CD14-positive monocyte (primary cell): ENCODE data around the gene SEC22A. TPM values are rescaled to one million over a fixed set of nuclear protein-coding genes. Genes with fewer than 3 reads are reported as not detected.

Experiments
- DNase-seq, 3 donors: peaks; one replicate each; pipeline ENCODE4 v3.0.0-alpha.2; 2011 to 2022
- H2AFZ ChIP-seq: 2 replicates; pipeline ENCODE4 v1.6.0; 2012; ENCODE audit warnings: mild to moderate bottlenecking, low read depth, low read length, inconsistent platforms; ENCODE audit not compliant: insufficient read depth, poor library complexity, severe bottlenecking
- H3K27ac ChIP-seq, 2 donors: 1 replicate in 1 of 2; 2 replicates in 1 of 2; pipeline ENCODE4 v1.5.1; 2012 to 2013; ENCODE audit warnings: low read length in 2 of 2, control low read depth in 1 of 2, inconsistent platforms in 1 of 2, low read depth in 1 of 2, mild to moderate bottlenecking in 1 of 2
- H3K27me3 ChIP-seq, 2 donors: one replicate each; pipeline versions ENCODE4 v1.6.0 to v1.6.1; 2011 to 2013; ENCODE audit warnings: low read length in 2 of 2; ENCODE audit not compliant: control insufficient read depth in 2 of 2, insufficient read depth in 2 of 2
- H3K36me3 ChIP-seq, 2 donors: replicated peaks in 1 of 2; 1 replicate in 1 of 2; 2 replicates in 1 of 2; pipeline versions ENCODE4 v1.5.1 to v1.6.1; 2012 to 2013; ENCODE audit warnings: low read length in 2 of 2, control low read depth in 1 of 2, inconsistent platforms in 1 of 2, mild to moderate bottlenecking in 1 of 2; ENCODE audit not compliant: insufficient read depth in 2 of 2, control insufficient read depth in 1 of 2
- H3K4me1 ChIP-seq, 2 donors: 1 replicate in 1 of 2; 2 replicates in 1 of 2; pipeline versions ENCODE4 v1.5.1 to v1.6.1; 2012 to 2013; ENCODE audit warnings: low read length in 2 of 2, control low read depth in 1 of 2, inconsistent platforms in 1 of 2, mild to moderate bottlenecking in 1 of 2, moderate library complexity in 1 of 2; ENCODE audit not compliant: insufficient read depth in 2 of 2, control insufficient read depth in 1 of 2
- H3K4me2 ChIP-seq: replicated peaks from 2 replicates; pipeline ENCODE3; 2012; ENCODE audit warnings: low read length, moderate library complexity, mild to moderate bottlenecking; ENCODE audit not compliant: poor library complexity, severe bottlenecking; ENCODE audit errors: extremely low read depth
- H3K4me3 ChIP-seq, 3 experiments: fragments of 200-600 bp in 1 of 3; sonication (generic) in 1 of 3; replicated peaks in 1 of 3; 1 replicate in 2 of 3; 2 replicates in 1 of 3; pipeline ENCODE4 v1.5.1; 2011 to 2013; ENCODE audit warnings: low read length in 3 of 3, mild to moderate bottlenecking in 3 of 3, control low read depth in 2 of 3, low read depth in 2 of 3, inconsistent platforms in 1 of 3, moderate library complexity in 1 of 3
- H3K79me2 ChIP-seq: 2 replicates; pipeline ENCODE4 v1.6.0; 2012; ENCODE audit warnings: mild to moderate bottlenecking, control low read depth, inconsistent platforms, low read length, moderate library complexity; ENCODE audit not compliant: insufficient read depth
- H3K9ac ChIP-seq: 2 replicates; pipeline ENCODE4 v1.6.0; 2017; ENCODE audit warnings: low read length, mild to moderate bottlenecking; ENCODE audit not compliant: insufficient read depth, poor library complexity, severe bottlenecking
- H3K9me3 ChIP-seq, 2 donors: replicated peaks in 1 of 2; 1 replicate in 1 of 2; 2 replicates in 1 of 2; pipeline versions ENCODE4 v1.5.1 to v1.6.1; 2012 to 2013; ENCODE audit warnings: low read length in 2 of 2, control low read depth in 1 of 2; ENCODE audit not compliant: control insufficient read depth in 1 of 2, insufficient read depth in 1 of 2
- H4K20me1 ChIP-seq: 2 replicates; pipeline ENCODE4 v1.6.0; 2012; ENCODE audit warnings: mild to moderate bottlenecking, low read length, control low read depth, moderate library complexity; ENCODE audit not compliant: insufficient read depth
- H3K27ac Mint-ChIP-seq, 7 donors: one replicate each; pipeline ENCODE4 v1.8.0; 2020; ENCODE audit warnings: mild to moderate bottlenecking in 7 of 7, mixed read lengths in 7 of 7, moderate library complexity in 6 of 7, inconsistent platforms in 2 of 7
- H3K27me3 Mint-ChIP-seq, 3 donors: one replicate each; pipeline ENCODE4 v1.8.0; 2021 to 2022; ENCODE audit warnings: low read depth in 3 of 3, mild to moderate bottlenecking in 3 of 3, mixed read lengths in 3 of 3, moderate library complexity in 3 of 3, inconsistent platforms in 1 of 3
- H3K36me3 Mint-ChIP-seq, 2 donors: one replicate each; pipeline ENCODE4 v1.8.0; 2020; ENCODE audit warnings: mixed read lengths in 2 of 2, inconsistent platforms in 1 of 2, mild to moderate bottlenecking in 1 of 2
- H3K4me1 Mint-ChIP-seq: one replicate; pipeline ENCODE4 v1.8.0; 2020; ENCODE audit warnings: mild to moderate bottlenecking, mixed read lengths
- H3K4me3 Mint-ChIP-seq, 2 donors: one replicate each; pipeline ENCODE4 v1.8.0; 2020; ENCODE audit warnings: mild to moderate bottlenecking in 2 of 2, mixed read lengths in 2 of 2, moderate library complexity in 1 of 2
- H3K9me3 Mint-ChIP-seq, 7 donors: one replicate each; pipeline ENCODE4 v1.8.0; 2020 to 2022; ENCODE audit warnings: mixed read lengths in 7 of 7, mild to moderate bottlenecking in 6 of 7, moderate library complexity in 6 of 7, inconsistent platforms in 2 of 7
- WGBS: methylation state at CpG from one replicate; pipeline ENCODE4 v1.1.5; 2013; ENCODE audit warnings: missing lambda C conversion rate; ENCODE audit not compliant: insufficient coverage; 5-methylcytosine and 5-hydroxymethylcytosine counted together
- intact Hi-C, 2 donors: fragments of 100-400 bp; cut with micrococcal nuclease; formaldehyde crosslinking; loops; one replicate each; pipeline versions ENCODE4 v1.15.0 to v1.15.1; 2023
- polyA plus RNA-seq, 3 donors: library from polyadenylated mRNA; depleted of rRNA in 1 of 3; unstranded in 2 of 3; stranded (reverse) in 1 of 3; fragments of 300-500 nt in 2 of 3; fragments of >200 nt in 1 of 3; fragmentation: Illumina TruSeq in 2 of 3; gene quantifications; 1 replicate in 2 of 3; 2 replicates in 1 of 3; pipeline ENCODE4 v1.2.3, GENCODE V29; 2012 to 2021
- TF ChIP-seq, protein P1 (sequence below): fragments of 200-600 bp; IDR thresholded peaks from one replicate; pipeline ENCODE4 v1.8.0; 2022; ENCODE audit warnings: antibody characterized with exemption, mild to moderate bottlenecking

The SEC22A gene
- polyA plus RNA-seq, 3 donors = 6.4 to 11.0 (median 8.8) TPM

- Mint-ChIP-seq H3K27me3 (peaks cover 4 to 7% (median 4%) of the 10 kb centered on the region in 3 donors), H3K4me1 (peaks cover 4% of the 10 kb centered on the region), H3K9me3 (peaks cover 0 to 3% (median 0%) of the 10 kb centered on the region in 7 donors), H3K36me3 (no peaks in the 10 kb centered on the region), H3K27ac (no peak overlapping the region), H3K4me3 (no peak overlapping the region)
- H3K79me2 ChIP-seq = no peaks in the 10 kb centered on the region
- no peaks in the 10 kb centered on the region for H3K9me3 ChIP-seq
- TF ChIP-seq, protein P1, sequence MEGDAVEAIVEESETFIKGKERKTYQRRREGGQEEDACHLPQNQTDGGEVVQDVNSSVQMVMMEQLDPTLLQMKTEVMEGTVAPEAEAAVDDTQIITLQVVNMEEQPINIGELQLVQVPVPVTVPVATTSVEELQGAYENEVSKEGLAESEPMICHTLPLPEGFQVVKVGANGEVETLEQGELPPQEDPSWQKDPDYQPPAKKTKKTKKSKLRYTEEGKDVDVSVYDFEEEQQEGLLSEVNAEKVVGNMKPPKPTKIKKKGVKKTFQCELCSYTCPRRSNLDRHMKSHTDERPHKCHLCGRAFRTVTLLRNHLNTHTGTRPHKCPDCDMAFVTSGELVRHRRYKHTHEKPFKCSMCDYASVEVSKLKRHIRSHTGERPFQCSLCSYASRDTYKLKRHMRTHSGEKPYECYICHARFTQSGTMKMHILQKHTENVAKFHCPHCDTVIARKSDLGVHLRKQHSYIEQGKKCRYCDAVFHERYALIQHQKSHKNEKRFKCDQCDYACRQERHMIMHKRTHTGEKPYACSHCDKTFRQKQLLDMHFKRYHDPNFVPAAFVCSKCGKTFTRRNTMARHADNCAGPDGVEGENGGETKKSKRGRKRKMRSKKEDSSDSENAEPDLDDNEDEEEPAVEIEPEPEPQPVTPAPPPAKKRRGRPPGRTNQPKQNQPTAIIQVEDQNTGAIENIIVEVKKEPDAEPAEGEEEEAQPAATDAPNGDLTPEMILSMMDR = no peak
- no peak overlapping the region for H3K27ac ChIP-seq
- no peaks in the 10 kb centered on the region for H4K20me1 ChIP-seq
- H2AFZ ChIP-seq = no peak overlapping the region
- DNase-seq = no peak
- no peak overlapping the region for H3K4me3 ChIP-seq
- H3K9ac ChIP-seq = no peak overlapping the region
- H3K4me1 ChIP-seq = no peaks in the 10 kb centered on the region
- intact Hi-C loops = no loop called here
- no peaks in the 10 kb centered on the region for H3K36me3 ChIP-seq
- 100% methylated on average over 1 of the region's 5 CpGs for WGBS
- H3K4me2 ChIP-seq = no peak overlapping the region
- H3K27me3 ChIP-seq = no peaks in the 10 kb centered on the region
Measured at GRCh38 chr3:123298903-123299302, 97.2 kb downstream of the SEC22A start.

GRCh38 chr3:123299581-123299980, 97.8 kb downstream of the SEC22A start:
- WGBS = 84% methylated on average over 4 of the region's 8 CpGs
- H3K4me3 ChIP-seq = no peak overlapping the region
- H4K20me1 ChIP-seq = no peaks in the 10 kb centered on the region
- no peak for DNase-seq
- no peaks in the 10 kb centered on the region for H3K27me3 ChIP-seq
- H3K27me3 Mint-ChIP-seq = peaks cover 3 to 4% (median 4%) of the 10 kb centered on the region in 3 donors
- TF ChIP-seq, protein P1 = no peak
- no peaks in the 10 kb centered on the region for H3K9me3 ChIP-seq
- H3K4me2 ChIP-seq = no peak overlapping the region
- H3K9ac ChIP-seq = no peak overlapping the region
- no peak overlapping the region for H3K27ac Mint-ChIP-seq
- no peaks in the 10 kb centered on the region for H3K4me1 ChIP-seq
- H3K36me3 ChIP-seq = no peaks in the 10 kb centered on the region
- no peak overlapping the region for H3K4me3 Mint-ChIP-seq
- no peaks in the 10 kb centered on the region for H3K79me2 ChIP-seq
- intact Hi-C loops = no loop called here
- H2AFZ ChIP-seq = no peak overlapping the region
- H3K36me3 Mint-ChIP-seq = no peaks in the 10 kb centered on the region
- no peak overlapping the region for H3K27ac ChIP-seq
- peaks cover 0 to 3% (median 0%) of the 10 kb centered on the region in 7 donors for H3K9me3 Mint-ChIP-seq
- H3K4me1 Mint-ChIP-seq = peaks cover 4% of the 10 kb centered on the region
